ENCODE data around the gene CAPN11. TPM values are rescaled to one million over a fixed set of nuclear protein-coding genes. Genes with fewer than 3 reads are reported as not detected.

The CAPN11 gene
- total and polyA plus RNA-seq, 3 donors from 2014 or later, result 20.5 to 115 (median 23.5) TPM

DNA sequence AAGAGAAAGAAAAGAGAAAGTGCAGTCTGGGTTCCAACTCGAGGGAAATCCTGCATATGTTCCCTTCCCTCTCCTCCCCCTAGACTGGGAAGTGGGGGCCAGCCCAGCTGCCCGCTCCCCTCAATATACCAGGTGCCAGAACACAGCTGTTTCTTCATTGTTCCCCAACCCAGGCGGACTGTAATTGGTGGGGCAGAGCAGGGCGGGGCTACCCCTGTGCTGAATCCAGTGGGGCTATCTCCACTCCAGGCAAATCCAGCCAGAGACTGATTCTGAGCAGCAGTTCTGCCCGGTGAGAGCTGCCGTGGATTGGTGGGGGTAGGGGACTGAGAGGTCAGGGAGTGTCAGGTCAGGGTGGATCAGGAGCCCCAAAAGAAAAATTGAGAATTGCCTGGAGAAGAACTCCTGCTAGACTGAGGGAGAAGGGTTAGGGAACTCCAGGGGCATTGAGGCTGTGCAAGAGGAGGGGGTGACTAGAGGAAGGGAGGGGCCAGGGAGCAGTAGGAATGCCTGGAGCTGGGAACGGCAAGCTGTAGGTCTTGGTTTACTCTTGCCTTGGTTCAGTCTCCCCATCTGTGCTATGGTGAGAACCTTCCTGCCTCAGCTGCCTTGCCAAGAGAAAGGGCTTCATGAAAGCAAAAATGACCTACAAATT is 58.2 kb downstream of the CAPN11 start, which contains the start of gene MYMX:
Gene MYMX, plus strand, starts transcription at position 250 of the 655 bp plus-strand sequence. CDS start 546 bp downstream, outside the sequence.
- no peak for DNase-seq
- H3K27ac ChIP-seq, result peak within 1 kb of the TSS; percentile 61 to 92

DNA sequence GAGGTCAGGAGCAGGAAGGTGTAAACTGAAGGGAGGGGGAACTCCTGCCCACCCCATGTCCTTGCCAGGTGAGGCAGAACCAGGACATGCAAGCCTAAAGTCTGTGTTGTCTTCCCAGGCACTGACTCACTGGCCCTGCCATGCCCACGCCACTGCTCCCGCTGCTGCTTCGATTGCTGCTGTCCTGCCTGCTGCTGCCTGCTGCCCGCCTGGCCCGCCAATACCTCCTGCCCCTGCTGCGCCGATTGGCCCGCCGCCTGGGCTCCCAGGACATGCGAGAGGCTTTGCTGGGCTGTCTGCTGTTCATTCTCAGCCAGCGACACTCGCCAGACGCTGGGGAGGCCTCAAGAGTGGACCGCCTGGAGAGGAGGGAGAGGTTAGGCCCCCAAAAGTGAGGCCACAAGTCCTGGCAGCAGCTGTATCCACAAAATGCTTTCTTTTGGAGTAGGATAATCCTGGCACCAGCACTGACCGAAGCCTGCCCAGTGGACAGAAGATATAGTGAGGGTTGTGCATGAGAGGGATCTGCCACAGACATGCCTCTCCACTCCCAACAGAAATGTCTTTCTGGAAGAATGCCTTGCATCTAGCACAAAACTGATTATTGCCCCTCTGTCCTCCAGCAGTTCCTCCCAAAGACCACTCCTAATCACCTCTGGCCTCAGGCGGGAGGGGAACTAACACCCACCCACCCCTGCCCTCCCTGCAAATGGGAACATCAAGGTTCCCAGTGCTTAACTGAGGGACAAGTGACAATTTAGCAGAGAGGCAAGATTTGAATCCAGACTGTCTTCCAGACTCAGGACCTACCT is 58.9 kb downstream of the CAPN11 start:
- no peaks in the 10 kb centered on the region for H3K27me3 ChIP-seq
- peak overlapping the region; percentile 61 to 92 for H3K27ac ChIP-seq
- H3K9me3 ChIP-seq, result no peaks in the 10 kb centered on the region
- H3K4me1 ChIP-seq, result peaks cover 44% of the 10 kb centered on the region
- DNase-seq, result no peak
- TF ChIP-seq CTCF (IDR thresholded peaks at IDR 0.05) (no peak), POLR2A (IDR thresholded peaks at IDR 0.05) (no peak)
- 53 to 74% methylated on average over 16 of the region's 16 CpGs for WGBS, 2 donors
- no peaks in the 10 kb centered on the region for H3K36me3 ChIP-seq (ENCODE audit: low read depth, missing control alignments)
- no peak overlapping the region for H3K4me3 ChIP-seq
- intact Hi-C loops (cut with DNase I; ENCODE audit: low total_unique reads), result no loop called here

More for the DNA sequence above, 58.2 kb downstream of the CAPN11 start, which contains the start of gene MYMX:
- Histone ChIP-seq H3K4me3 (no peak within 1 kb of the TSS), H3K4me1 (peaks cover 36% of the 10 kb centered on the region), H3K9me3 (no peaks in the 10 kb centered on the region), H3K27me3 (no peaks in the 10 kb centered on the region), H3K36me3 (ENCODE audit: low read depth, missing control alignments) (no peaks in the 10 kb centered on the region)
- 30 to 41% methylated on average over 7 of the region's 7 CpGs for WGBS, 2 donors
- no peak for TF ChIP-seq POLR2A (IDR thresholded peaks at IDR 0.05)
- TF ChIP-seq CTCF (IDR thresholded peaks at IDR 0.05), result no peak
- intact Hi-C loops (cut with DNase I; ENCODE audit: low total_unique reads), result no loop called here

DNA sequence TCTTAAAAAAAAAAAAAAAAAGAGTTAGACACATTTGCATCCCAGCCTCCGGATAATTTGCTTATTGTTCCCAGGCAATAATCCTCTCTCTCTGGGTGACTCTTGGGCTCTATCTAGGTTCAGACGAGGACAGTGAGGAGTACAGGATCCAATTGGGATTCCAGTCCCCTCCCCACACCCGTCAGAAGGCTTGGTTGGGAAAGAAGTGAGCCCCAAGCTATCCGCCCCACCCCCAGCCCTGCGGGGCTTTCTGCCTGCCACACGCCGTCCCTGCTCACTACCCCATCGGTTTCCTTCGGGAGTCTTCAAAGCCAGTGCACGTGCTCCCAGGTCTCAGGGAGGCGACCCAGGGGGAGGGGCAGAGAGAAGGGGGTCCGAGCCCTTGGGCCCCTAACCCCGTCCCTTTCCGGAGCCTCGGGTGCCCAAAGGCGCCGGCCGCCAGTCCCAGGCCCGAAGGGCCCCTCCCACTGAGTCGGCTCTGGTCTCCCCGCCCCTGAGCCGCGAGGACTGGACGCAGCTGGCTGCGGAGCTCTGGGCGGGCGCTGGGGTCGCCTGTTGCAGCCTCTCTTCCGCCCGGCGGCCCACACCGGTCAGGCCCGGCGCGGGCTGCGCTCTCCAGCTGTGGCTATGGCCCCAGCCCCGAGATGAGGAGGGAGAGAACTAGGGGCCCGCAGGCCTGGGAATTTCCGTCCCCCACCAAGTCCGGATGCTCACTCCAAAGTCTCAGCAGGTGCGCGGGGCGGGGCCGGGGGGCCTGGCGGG is 60.6 kb downstream of the CAPN11 start:
- H3K4me1 ChIP-seq, result peaks cover 54% of the 10 kb centered on the region
- H3K9me3 ChIP-seq, result no peaks in the 10 kb centered on the region
- no peaks in the 10 kb centered on the region for H3K36me3 ChIP-seq (ENCODE audit: low read depth, missing control alignments)
- H3K27me3 ChIP-seq, result no peaks in the 10 kb centered on the region
- H3K4me3 ChIP-seq, result peak overlapping the region; percentile 36 to 63
- peak overlapping the region; percentile 65 to 92 for H3K27ac ChIP-seq
- DNase-seq, result peak; percentile 82
- intact Hi-C loops (cut with DNase I; ENCODE audit: low total_unique reads), result no loop called here
- WGBS, 2 donors, result 0 to 3% methylated on average over 3 to 29 of the region's 45 CpGs
- TF ChIP-seq POLR2A (IDR thresholded peaks at IDR 0.05), result no peak
- TF ChIP-seq CTCF (IDR thresholded peaks at IDR 0.05), result no peak

DNA sequence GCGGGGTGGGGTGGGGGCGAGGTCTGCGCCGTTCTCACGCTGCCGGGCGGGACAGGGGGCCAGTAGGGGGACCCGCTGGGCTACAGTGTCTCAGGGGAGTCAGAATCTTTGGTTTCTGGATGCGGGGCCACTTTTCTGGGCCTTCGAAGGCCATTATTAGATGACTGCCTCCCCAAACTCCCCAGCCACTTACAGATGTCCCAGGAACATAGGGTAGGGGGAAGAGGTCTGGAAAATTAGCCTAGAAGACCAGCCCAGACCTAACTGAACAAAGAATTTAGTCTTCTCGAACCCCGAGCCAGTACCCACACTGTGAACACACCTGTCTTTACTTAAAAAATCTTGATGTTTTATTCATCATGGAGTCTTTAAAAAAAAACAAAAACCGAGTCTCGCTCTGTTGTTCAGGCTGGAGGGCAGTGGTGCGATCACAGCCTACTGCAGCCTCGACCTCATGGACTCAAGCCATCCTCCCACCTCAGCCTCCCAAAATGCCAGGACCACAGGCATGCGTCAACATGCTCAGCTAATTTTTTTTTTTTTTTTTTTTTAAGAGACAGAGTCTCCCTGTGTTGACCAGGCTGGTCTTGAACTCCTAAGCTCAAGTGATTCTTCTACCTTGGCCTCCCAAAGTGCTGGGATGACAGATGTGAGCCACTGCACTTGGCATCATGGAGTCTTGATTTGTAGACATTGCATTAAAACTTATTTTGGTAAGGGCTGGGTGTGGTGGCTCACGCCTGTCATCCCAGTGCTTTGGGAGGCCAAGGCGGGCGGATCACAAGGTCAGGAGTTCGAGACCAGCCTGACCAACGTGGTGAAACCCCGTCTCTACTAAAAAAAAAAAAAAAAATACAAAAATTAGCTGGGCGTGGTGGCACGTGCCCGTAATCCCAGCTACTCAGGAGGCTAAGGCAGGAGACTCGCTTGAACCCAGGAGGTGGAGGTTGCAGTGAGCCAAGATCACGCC is 61.5 kb downstream of the CAPN11 start:
- 51 to 64% methylated on average over 20 to 28 of the region's 28 CpGs for WGBS, 2 donors
- H3K27ac ChIP-seq, result peak overlapping the region; percentile 65 to 92
- no peaks in the 10 kb centered on the region for H3K27me3 ChIP-seq
- H3K9me3 ChIP-seq, result no peaks in the 10 kb centered on the region
- no peak for TF ChIP-seq POLR2A (IDR thresholded peaks at IDR 0.05)
- TF ChIP-seq CTCF (IDR thresholded peaks at IDR 0.05), result no peak
- H3K4me1 ChIP-seq, result peaks cover 63% of the 10 kb centered on the region
- H3K4me3 ChIP-seq, result peak overlapping the region; percentile 36 to 63
- no peaks in the 10 kb centered on the region for H3K36me3 ChIP-seq (ENCODE audit: low read depth, missing control alignments)
- no peak for DNase-seq
- intact Hi-C loops (cut with DNase I; ENCODE audit: low total_unique reads), result no loop called here
